Measurements from ENCODE around the gene FAM3C. TPM values are rescaled to one million over a fixed set of nuclear protein-coding genes. Genes with fewer than 3 reads are reported as not detected.

The FAM3C gene
- total and polyA plus RNA-seq, 2 of the 8 experiments (the other 6 are each of a cell fraction or from before 2014, with no cell fraction given), result 27.0 to 77.7 TPM

GRCh38 chr7:121385800-121386179 is 10.3 kb downstream of the FAM3C start (continued):
- TF ChIP-seq CHD7 (IDR thresholded peaks at IDR 0.05; ENCODE audit: insufficient replicate concordance, low read length), result no peak
- TF ChIP-seq MAFK (IDR thresholded peaks at IDR 0.05; ENCODE audit: low read depth, low read length), result no peak
- no peak for TF ChIP-seq CHD1 (IDR thresholded peaks at IDR 0.05; ENCODE audit: low read depth, low read length)
- TF ChIP-seq SIX5 (IDR thresholded peaks at IDR 0.05; ENCODE audit: low read depth, low read length), result no peak
- TF ChIP-seq USF2 (IDR thresholded peaks at IDR 0.05; ENCODE audit: low read length), result no peak
- no peak for TF ChIP-seq BRCA1 (IDR thresholded peaks at IDR 0.05; ENCODE audit: low read depth, low read length)
- TF ChIP-seq YY1 (IDR thresholded peaks at IDR 0.05; ENCODE audit: low read depth, low read length), result no peak
- TF ChIP-seq TAF1 (IDR thresholded peaks at IDR 0.05; ENCODE audit: low read depth, low read length), result no peak
- no peak for TF ChIP-seq ATF3 (IDR thresholded peaks at IDR 0.05; ENCODE audit: insufficient read depth, low read depth, low read length)
- TF ChIP-seq EP300 (IDR thresholded peaks at IDR 0.05; ENCODE audit: borderline replicate concordance in 1 of 2, low read depth in 2 of 2, low read length in 2 of 2), result no peak
- TF ChIP-seq JUN (IDR thresholded peaks at IDR 0.05; ENCODE audit: low read depth, low read length), result no peak
